Embryonic facial prominence (tissue), 1 donor: ENCODE results near the gene ZNF605.
A peak's percentile ranks its signal among the peaks of the same experiment; 100 is the strongest.
"Not testable (repeated sequence)": the region's sequence is repeated elsewhere in the genome, so short reads cannot be mapped to it uniquely, and the experiment has no call there.

Source experiments
- DNase-seq: peaks from one replicate; pipeline ENCODE4 v3.0.0-alpha.2; 2016; ENCODE audit errors: extremely low spot score

ZNF605 gene

DNA sequence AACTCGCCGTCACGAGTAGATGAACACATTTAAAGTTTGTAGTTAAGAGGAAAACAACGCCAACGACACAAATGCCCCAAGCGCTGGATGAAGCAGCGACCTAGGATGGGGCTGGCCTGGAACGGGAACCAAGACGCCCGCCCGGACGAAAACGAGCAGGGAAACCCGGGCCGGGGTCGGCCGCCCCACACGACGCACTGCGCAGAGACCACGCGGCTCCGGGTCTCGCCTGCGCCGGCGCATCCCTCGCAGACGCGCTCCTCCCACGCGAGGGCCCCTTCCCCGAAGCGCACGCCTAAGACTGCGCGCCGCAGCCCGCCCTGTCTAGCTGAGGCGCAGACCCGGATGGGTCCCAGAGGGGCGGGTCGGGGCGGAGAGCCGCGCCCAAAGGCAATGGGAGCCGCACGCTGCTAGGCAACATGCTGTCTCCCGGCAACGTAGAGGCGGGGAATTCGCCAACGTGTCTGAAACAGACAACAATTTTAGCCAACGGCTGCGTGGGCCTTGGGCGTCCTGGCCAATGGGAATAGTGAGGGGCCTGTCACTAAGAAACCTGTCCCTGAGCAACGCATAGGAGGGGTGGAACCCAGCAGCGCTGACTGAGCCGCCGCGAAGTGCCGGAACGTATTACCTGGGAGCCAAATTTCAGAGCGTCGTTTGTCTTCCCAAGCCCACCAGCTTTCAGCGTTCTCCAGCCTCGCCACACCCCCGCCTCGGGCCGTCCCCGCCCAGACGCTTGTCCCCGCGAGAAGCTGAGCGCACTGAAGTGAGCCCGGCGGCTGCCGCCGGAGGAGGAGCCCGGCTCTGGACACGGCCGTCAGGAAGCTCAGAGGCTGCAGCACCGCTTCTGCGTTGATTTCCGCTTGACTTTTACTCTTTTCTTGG lies 47.7 kb downstream of the ZNF605 start:
- peak; percentile 90 for DNase-seq

- DNase-seq: not testable (repeated sequence)
Measured at GRCh38 chr12:132907789-132908144, 48.3 kb downstream of the ZNF605 start.

DNA sequence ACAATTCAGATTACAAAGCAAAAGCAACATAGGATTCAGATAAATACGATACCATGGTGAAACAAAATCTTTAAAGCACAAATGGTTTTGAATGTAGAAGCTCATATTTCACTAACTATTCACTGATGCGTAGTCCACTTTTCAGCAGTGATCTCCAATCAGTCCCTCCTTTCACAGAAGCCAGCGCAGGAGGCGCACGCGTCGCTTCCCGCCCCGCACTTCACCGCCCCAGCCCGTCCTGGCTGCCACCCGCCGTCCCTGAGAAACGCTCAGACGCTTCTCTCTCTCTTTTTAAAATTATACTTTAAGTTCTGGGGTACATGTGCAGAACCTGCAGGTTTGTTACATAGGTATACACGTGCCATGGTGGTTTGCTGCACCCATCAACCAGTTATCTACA lies 48.9 kb downstream of the ZNF605 start:
- no peak for DNase-seq

- DNase-seq: no peak
Measured at GRCh38 chr12:132904718-132905328, 51.3 kb downstream of the ZNF605 start.

DNA sequence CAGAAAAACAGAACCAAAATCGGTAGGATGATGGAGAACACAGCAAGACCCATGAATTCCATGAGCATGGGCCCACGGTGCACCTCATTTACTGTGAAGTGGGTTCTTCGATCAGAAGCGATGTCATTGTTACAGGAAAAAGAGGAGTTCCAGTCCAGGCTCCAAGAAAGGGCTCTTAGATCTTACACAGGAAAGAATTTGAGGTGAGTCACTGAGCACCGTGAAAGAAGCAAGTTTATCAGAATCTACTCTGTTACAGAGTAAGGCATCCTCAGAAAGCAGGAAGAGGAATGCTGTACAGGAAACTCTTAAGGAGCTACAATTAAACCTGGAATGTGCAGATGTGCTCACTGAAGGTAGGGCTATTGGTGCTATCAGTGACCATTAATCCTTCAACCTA lies 57.1 kb downstream of the ZNF605 start:
- DNase-seq: no peak

DNA sequence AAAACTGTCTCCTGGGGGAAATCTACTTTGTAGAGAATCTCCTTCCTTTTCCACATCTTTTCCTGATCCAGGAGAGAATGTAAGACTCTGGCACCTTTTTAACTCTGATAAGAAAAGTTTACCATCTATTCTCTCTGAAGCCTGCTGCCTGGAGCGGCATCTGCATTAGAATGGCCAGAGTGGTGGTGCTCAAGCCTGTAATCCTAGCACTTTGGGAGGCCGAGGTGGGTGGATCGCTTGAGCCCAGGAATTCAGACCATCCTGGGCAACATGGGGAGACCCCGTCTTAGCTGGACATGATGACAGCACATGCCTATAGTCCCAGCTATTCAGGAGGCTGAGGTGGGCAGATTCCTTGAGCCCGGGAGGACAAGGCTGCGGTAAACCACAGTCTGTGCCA lies 67.3 kb downstream of the ZNF605 start:
- DNase-seq: no peak

DNA sequence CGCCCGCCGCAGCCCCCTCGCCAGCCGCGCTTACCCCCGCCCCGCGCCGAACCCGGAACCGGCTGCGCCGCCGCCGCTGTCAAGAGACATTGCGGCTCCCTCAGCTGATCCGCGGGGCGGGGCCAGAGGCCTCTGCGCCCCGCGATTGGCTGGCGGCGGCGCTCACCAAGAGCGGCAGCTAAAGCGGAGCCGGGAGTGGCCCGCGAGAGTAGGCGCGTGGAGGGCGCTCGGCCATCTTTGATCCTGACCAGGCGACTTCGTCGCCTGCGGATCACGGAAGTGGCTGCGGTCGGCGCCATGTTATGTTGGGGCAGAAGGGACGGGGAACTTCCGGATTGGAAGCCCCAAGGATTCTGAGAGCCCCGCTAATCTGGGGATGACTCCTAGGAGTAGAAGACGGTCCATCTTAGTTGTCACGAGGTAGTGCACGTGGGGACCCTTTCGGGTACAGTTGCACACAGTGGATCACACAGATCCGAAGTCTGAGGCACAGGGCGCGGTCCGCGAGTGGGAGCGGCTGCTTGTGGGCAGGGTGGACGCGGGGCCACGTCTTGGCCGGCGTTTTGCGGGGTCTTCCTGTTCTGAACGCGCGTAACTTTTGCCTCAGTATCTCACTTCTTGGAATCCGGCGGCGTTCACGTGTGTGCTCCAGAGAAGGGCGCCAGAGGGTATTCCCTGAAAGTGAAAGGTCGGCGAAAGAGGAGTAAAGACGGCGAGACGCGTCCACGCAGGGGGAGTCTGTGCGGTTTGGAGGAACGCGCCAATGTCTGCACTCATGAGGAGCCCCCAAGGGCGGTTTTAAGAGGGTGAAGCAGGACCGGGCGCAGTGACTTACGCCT lies 68.4 kb downstream of the ZNF605 start, which contains the start of gene CHFR:
Gene CHFR (minus strand): TSS at position 93 of the 839 bp plus-strand sequence. CDS start 277 bp downstream, outside the sequence.
- peak; percentile 89 for DNase-seq

- DNase-seq: no peak
Measured at GRCh38 chr12:132886529-132887477, 69.3 kb downstream of the ZNF605 start.

- no peak for DNase-seq
Measured at GRCh38 chr12:132881818-132882217, 74.3 kb downstream of the ZNF605 start.

DNA sequence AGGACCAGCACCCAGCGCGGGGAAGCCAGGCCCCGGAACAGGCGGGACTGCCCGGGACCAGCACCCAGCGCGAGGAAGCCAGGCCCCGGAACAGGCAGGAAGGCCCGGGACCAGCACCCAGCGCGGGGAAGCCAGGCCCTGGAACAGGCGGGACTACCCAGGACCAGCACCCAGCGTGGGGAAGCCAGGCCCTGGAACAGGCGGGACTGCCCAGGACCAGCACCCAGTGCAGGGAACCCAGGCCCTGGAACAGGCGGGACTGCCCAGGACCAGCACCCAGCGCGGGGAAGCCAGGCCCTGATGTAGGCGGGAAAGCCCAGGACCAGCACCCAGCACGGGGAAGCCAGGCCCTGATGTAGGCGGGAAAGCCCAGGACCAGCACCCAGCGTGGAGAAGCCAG lies 81.5 kb downstream of the ZNF605 start:
- DNase-seq: not testable (repeated sequence)

- DNase-seq: no peak
Measured at GRCh38 chr12:132874175-132874574, 81.9 kb downstream of the ZNF605 start.

DNA sequence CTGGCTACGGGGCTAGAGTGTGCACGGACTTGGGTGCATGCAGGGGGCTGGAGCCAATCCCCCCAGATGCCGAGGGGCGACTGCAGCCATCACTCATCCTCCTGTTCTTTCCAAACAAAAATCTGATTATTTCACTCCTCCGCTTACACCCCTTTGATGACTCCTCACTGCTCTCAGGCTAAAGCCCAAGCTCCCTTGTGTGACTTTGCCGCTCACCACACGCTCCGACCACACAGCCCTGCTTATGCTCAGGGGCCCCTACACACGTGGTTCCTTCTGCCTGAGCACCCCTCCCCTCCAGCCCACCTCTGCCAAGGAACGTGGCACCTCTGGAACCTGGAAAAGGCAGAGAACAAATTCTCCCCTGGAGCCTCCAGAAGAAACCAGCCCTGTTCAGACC lies 82.4 kb downstream of the ZNF605 start:
- no peak for DNase-seq

- no peak for DNase-seq
Measured at GRCh38 chr12:132872975-132873421, 83.1 kb downstream of the ZNF605 start.

DNA sequence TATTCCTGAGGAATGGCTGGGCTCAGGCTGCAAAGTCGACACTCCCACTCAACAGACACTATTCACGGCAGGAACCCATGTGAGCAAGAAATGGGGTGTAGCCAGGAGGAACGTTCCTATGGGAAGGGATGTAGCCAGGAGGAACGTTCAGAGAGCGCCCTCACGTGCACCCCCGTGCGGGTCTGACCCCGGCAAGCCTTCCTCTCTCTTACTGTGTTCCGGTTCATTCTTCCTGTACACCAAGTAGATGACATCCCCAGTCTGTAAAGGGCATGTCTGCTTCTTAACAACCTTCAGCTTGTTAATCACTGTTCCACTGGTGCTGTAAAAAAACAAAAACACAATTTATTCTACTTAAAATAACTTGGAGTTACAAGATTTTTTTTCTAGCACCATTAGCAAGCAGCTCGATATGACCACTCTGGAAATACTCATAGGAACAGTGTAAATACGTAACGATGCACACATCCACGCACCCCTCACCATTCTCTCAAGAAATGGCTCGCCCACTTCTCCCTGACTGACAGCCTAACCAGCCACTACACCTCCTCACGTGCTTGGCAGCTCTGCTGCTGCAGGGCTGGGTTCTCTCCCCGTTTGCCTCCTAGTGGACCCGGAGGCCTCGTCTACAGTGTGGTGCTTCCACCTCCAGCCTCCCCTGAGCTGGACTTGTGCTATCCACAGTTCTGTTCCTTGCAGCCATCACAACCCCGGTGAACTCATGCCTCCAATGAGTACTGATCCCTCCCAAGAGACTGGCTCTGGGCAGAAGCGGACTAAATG lies 83.8 kb downstream of the ZNF605 start:
- DNase-seq: no peak

- no peak for DNase-seq
Measured at GRCh38 chr12:132869551-132869950, 86.6 kb downstream of the ZNF605 start.
